ENCODE data around the gene KRT222.

KRT222 gene

GRCh38 chr17:40645291-40645690 is 19.7 kb downstream of the KRT222 start:
- Mint-ChIP-seq H3K9me3 (no peaks in the 10 kb centered on the region), H3K27ac (peak overlapping the region; percentile 74), H3K27me3 (peaks cover 2% of the 10 kb centered on the region), H3K4me3 (peak overlapping the region; percentile 7), H3K4me1 (peaks cover 58% of the 10 kb centered on the region), H3K36me3 (peaks cover 41% of the 10 kb centered on the region)
- CTCF ChIA-PET: no interaction called here
- DNase-seq: no peak

GRCh38 chr17:40637931-40638330 is 27.0 kb downstream of the KRT222 start:
- Mint-ChIP-seq H3K36me3 (peaks cover 63% of the 10 kb centered on the region), H3K4me1 (peaks cover 28% of the 10 kb centered on the region), H3K4me3 (no peak overlapping the region), H3K9me3 (no peaks in the 10 kb centered on the region), H3K27ac (peak overlapping the region; percentile 69), H3K27me3 (no peaks in the 10 kb centered on the region)
- DNase-seq: no peak
- CTCF ChIA-PET: no interaction called here

- H3K4me1 Mint-ChIP-seq: peaks cover 9% of the 10 kb centered on the region
- no peak overlapping the region for H3K4me3 Mint-ChIP-seq
- DNase-seq: no peak
- CTCF ChIA-PET: interaction anchor here (0.7 to 1.4 kb wide), 2 partner anchors 13 to 79 kb away, joined by 3 to 4 read pairs; no protein-coding TSS in a partner anchor
- no peaks in the 10 kb centered on the region for H3K9me3 Mint-ChIP-seq
- peaks cover 72% of the 10 kb centered on the region for H3K36me3 Mint-ChIP-seq
- H3K27me3 Mint-ChIP-seq: no peaks in the 10 kb centered on the region
- H3K27ac Mint-ChIP-seq: no peak overlapping the region
These were observed 31.1 kb downstream of the KRT222 start for GRCh38 chr17:40633871-40634270.

GRCh38 chr17:40632216-40632615 is 32.8 kb downstream of the KRT222 start:
- Mint-ChIP-seq H3K27me3 (no peaks in the 10 kb centered on the region), H3K9me3 (no peaks in the 10 kb centered on the region), H3K4me1 (no peaks in the 10 kb centered on the region), H3K36me3 (peaks cover 72% of the 10 kb centered on the region), H3K27ac (no peak overlapping the region), H3K4me3 (no peak overlapping the region)
- DNase-seq: no peak
- CTCF ChIA-PET: no interaction called here

GRCh38 chr17:40629842-40630241 is 35.1 kb downstream of the KRT222 start:
- DNase-seq: no peak
- peak overlapping the region; percentile 30 for H3K27ac Mint-ChIP-seq
- H3K9me3 Mint-ChIP-seq: no peaks in the 10 kb centered on the region
- CTCF ChIA-PET: no interaction called here
- no peak overlapping the region for H3K4me3 Mint-ChIP-seq
- H3K4me1 Mint-ChIP-seq: peaks cover 3% of the 10 kb centered on the region
- no peaks in the 10 kb centered on the region for H3K27me3 Mint-ChIP-seq
- H3K36me3 Mint-ChIP-seq: peaks cover 67% of the 10 kb centered on the region

- no peak overlapping the region for H3K27ac Mint-ChIP-seq
- CTCF ChIA-PET: interaction anchor here (1.1 to 1.5 kb wide), 3 partner anchors 65 to 924 kb away, joined by 3 to 5 read pairs (median 4); no protein-coding TSS in a partner anchor
- peaks cover 39% of the 10 kb centered on the region for H3K4me1 Mint-ChIP-seq
- no peak for DNase-seq
- peaks cover 32% of the 10 kb centered on the region for H3K36me3 Mint-ChIP-seq
- H3K9me3 Mint-ChIP-seq: no peaks in the 10 kb centered on the region
- H3K27me3 Mint-ChIP-seq: no peaks in the 10 kb centered on the region
- no peak overlapping the region for H3K4me3 Mint-ChIP-seq
These were observed 39.7 kb downstream of the KRT222 start for GRCh38 chr17:40625311-40625710.

- Mint-ChIP-seq H3K36me3 (peaks cover 19% of the 10 kb centered on the region), H3K9me3 (no peaks in the 10 kb centered on the region), H3K27me3 (peaks cover 8% of the 10 kb centered on the region), H3K27ac (no peak overlapping the region), H3K4me3 (no peak overlapping the region), H3K4me1 (peaks cover 54% of the 10 kb centered on the region)
- CTCF ChIA-PET: interaction anchor here (0.8 kb wide), 1 partner anchor 102 kb away, joined by 3 read pairs; no protein-coding TSS in a partner anchor
- no peak for DNase-seq
These were observed 41.4 kb downstream of the KRT222 start for GRCh38 chr17:40623419-40624210.

- H3K9me3 Mint-ChIP-seq: no peaks in the 10 kb centered on the region
- peaks cover 58% of the 10 kb centered on the region for H3K4me1 Mint-ChIP-seq
- H3K27ac Mint-ChIP-seq: peak overlapping the region; percentile 81
- peak; percentile 44 for DNase-seq
- H3K27me3 Mint-ChIP-seq: peaks cover 8% of the 10 kb centered on the region
- peaks cover 13% of the 10 kb centered on the region for H3K36me3 Mint-ChIP-seq
- peak overlapping the region; percentile 41 for H3K4me3 Mint-ChIP-seq
- CTCF ChIA-PET: interaction anchor here (1.2 kb wide), 1 partner anchor 62 kb away, joined by 3 read pairs; no protein-coding TSS in a partner anchor
These were observed 42.5 kb downstream of the KRT222 start for GRCh38 chr17:40622509-40622928.

GRCh38 chr17:40621578-40621977 is 43.4 kb downstream of the KRT222 start:
- peaks cover 4% of the 10 kb centered on the region for H3K36me3 Mint-ChIP-seq
- peak overlapping the region; percentile 60 for H3K27ac Mint-ChIP-seq
- H3K27me3 Mint-ChIP-seq: peaks cover 14% of the 10 kb centered on the region
- H3K4me1 Mint-ChIP-seq: peaks cover 68% of the 10 kb centered on the region
- no peak for DNase-seq
- CTCF ChIA-PET: interaction anchor here (1.2 kb wide), 1 partner anchor 61 kb away, joined by 3 read pairs; no protein-coding TSS in a partner anchor
- no peak overlapping the region for H3K4me3 Mint-ChIP-seq
- no peaks in the 10 kb centered on the region for H3K9me3 Mint-ChIP-seq

- H3K36me3 Mint-ChIP-seq: peaks cover 1% of the 10 kb centered on the region
- CTCF ChIA-PET: interaction anchor here (1.0 to 2.4 kb wide), 7 partner anchors 10 to 87 kb away, joined by 3 to 17 read pairs (median 6); partner anchors contain the start of gene CCR7
- no peak for DNase-seq
- H3K9me3 Mint-ChIP-seq: no peaks in the 10 kb centered on the region
- no peak overlapping the region for H3K4me3 Mint-ChIP-seq
- H3K27ac Mint-ChIP-seq: peak overlapping the region; percentile 33
- peaks cover 17% of the 10 kb centered on the region for H3K27me3 Mint-ChIP-seq
- H3K4me1 Mint-ChIP-seq: peaks cover 72% of the 10 kb centered on the region
These were observed 44.0 kb downstream of the KRT222 start for GRCh38 chr17:40621019-40621418.

- Mint-ChIP-seq H3K9me3 (no peaks in the 10 kb centered on the region), H3K4me3 (no peak overlapping the region), H3K27ac (peak overlapping the region; percentile 77), H3K27me3 (peaks cover 17% of the 10 kb centered on the region), H3K4me1 (peaks cover 82% of the 10 kb centered on the region), H3K36me3 (no peaks in the 10 kb centered on the region)
- no peak for DNase-seq
- CTCF ChIA-PET: interaction anchor here (0.6 to 2.4 kb wide), 17 partner anchors 9 to 1046 kb away, joined by 3 to 17 read pairs (median 4); partner anchors contain the start of gene CCR7
These were observed 46.0 kb downstream of the KRT222 start for GRCh38 chr17:40618754-40619625.

GRCh38 chr17:40617678-40618240 is 47.2 kb downstream of the KRT222 start:
- H3K36me3 Mint-ChIP-seq: no peaks in the 10 kb centered on the region
- no peak overlapping the region for H3K4me3 Mint-ChIP-seq
- CTCF ChIA-PET: interaction anchor here (1.2 kb wide), 1 partner anchor 58 kb away, joined by 4 read pairs; no protein-coding TSS in a partner anchor
- peaks cover 17% of the 10 kb centered on the region for H3K27me3 Mint-ChIP-seq
- no peak overlapping the region for H3K27ac Mint-ChIP-seq
- no peaks in the 10 kb centered on the region for H3K9me3 Mint-ChIP-seq
- peaks cover 88% of the 10 kb centered on the region for H3K4me1 Mint-ChIP-seq
- DNase-seq: no peak

- CTCF ChIA-PET: interaction anchor here (1.2 to 4.2 kb wide), 2 partner anchors 55 to 56 kb away, joined by 4 to 133 read pairs; partner anchors contain the start of gene CCR7
- no peak overlapping the region for H3K4me3 Mint-ChIP-seq
These were observed 48.4 kb downstream of the KRT222 start for GRCh38 chr17:40616592-40616991.

More at GRCh38 chr17:40616592-40616991, 48.4 kb downstream of the KRT222 start:
- Mint-ChIP-seq H3K36me3 (no peaks in the 10 kb centered on the region), H3K27ac (peak overlapping the region; percentile 15), H3K27me3 (peaks cover 17% of the 10 kb centered on the region), H3K4me1 (peaks cover 87% of the 10 kb centered on the region), H3K9me3 (no peaks in the 10 kb centered on the region)
- DNase-seq: no peak
